ENCODE data around the gene CSNK1G3. TPM values are rescaled to one million over a fixed set of nuclear protein-coding genes. Genes with fewer than 3 reads are reported as not detected.

Gene CSNK1G3
- total RNA-seq, 1 experiment from 2014 or later: 48.3 TPM

- Histone ChIP-seq H2BK12ac (ENCODE audit: insufficient read length, low read depth, low read length) (no peak overlapping the region), H3K4me1 (ENCODE audit: insufficient read depth, low read length) (no peaks in the 10 kb centered on the region), H3K4me2 (ENCODE audit: insufficient read depth, insufficient read length, low read length) (no peak overlapping the region), H3K14ac (ENCODE audit: insufficient read depth, low read length) (no peak overlapping the region), H2BK5ac (ENCODE audit: insufficient read length, low read length) (no peak overlapping the region), H3K79me1 (ENCODE audit: insufficient read depth, low read depth, low read length, poor library complexity, severe bottlenecking) (no peaks in the 10 kb centered on the region), H4K5ac (ENCODE audit: insufficient read length, low read depth, low read length) (no peak overlapping the region), H4K8ac (replicated peaks; ENCODE audit: insufficient read length, low read depth, low read length) (no peak overlapping the region), H2AK5ac (ENCODE audit: insufficient read length, low read length) (no peak overlapping the region), H3K23ac (ENCODE audit: insufficient read length, low read depth, low read length) (no peak overlapping the region), H3K9ac (ENCODE audit: extremely low read depth, insufficient read length, low read length) (no peak overlapping the region), H2AFZ (ENCODE audit: low read length) (no peak overlapping the region), H4K20me1 (ENCODE audit: control insufficient read depth, insufficient read depth, insufficient read length) (no peaks in the 10 kb centered on the region), H2BK120ac (ENCODE audit: low read depth, low read length, poor library complexity, severe bottlenecking) (no peak overlapping the region), H3K23me2 (ENCODE audit: insufficient read length, low read depth, low read length, poor library complexity, severe bottlenecking) (no peaks in the 10 kb centered on the region), H3K9me3 (ENCODE audit: control insufficient read depth, low read depth, low read length) (no peaks in the 10 kb centered on the region), H3K27ac (ENCODE audit: insufficient read length, low read depth, low read length) (no peak overlapping the region), H2BK15ac (ENCODE audit: low read depth, low read length) (no peak overlapping the region), H3K56ac (ENCODE audit: insufficient read length, low read depth, low read length) (no peak overlapping the region), H4K91ac (ENCODE audit: insufficient read length, low read depth, low read length) (no peak overlapping the region), H3K4ac (ENCODE audit: low read depth, low read length) (no peak overlapping the region), H3K79me2 (ENCODE audit: insufficient read depth, low read length) (no peaks in the 10 kb centered on the region), H3K27me3 (ENCODE audit: insufficient read depth, low read length) (no peaks in the 10 kb centered on the region), H2BK20ac (ENCODE audit: low read depth, low read length, poor library complexity, severe bottlenecking) (no peak overlapping the region), H3K18ac (ENCODE audit: insufficient read length, low read depth, low read length) (no peak overlapping the region), H3T11ph (ENCODE audit: low read length) (no peak overlapping the region)
- Mint-ChIP-seq H3K9me3 (no peaks in the 10 kb centered on the region), H3K4me1 (no peaks in the 10 kb centered on the region), H3K4me3 (no peak overlapping the region), H3K27me3 (ENCODE audit: low read depth) (no peaks in the 10 kb centered on the region), H3K36me3 (ENCODE audit: insufficient read depth in 1 of 3, low read depth in 3 of 3) (peaks cover 7 to 19% (median 8%) of the 10 kb centered on the region in 3 experiments; a peak in 6 of 7 replicates), H3K27ac (no peak overlapping the region)
- TF ChIP-seq CTCF (conservative IDR thresholded peaks at IDR 0.05): no peak
- no CpG with 5 or more reads among the region's 1 CpG for WGBS (ENCODE audit: extremely low coverage, insufficient read length, low lambda C conversion rate)
- no peak for DNase-seq
These were observed 85.0 kb downstream of the CSNK1G3 start for GRCh38 chr5:123597018-123597417.

All from H9 (cell line).